Activated CD4-positive, CD25-positive, alpha-beta regulatory T cell treated with anti-CD3 and anti-CD28 coated beads, Interleukin-2, amount 50 U/mL, for 16 hours (primary cell): ENCODE data around the gene GJB1.

Experiments used
- DNase-seq: peaks from one replicate; pipeline ENCODE4 v3.0.0-alpha.2; 2020; ENCODE audit warnings: low read depth, low spot score

GJB1 gene

DNA sequence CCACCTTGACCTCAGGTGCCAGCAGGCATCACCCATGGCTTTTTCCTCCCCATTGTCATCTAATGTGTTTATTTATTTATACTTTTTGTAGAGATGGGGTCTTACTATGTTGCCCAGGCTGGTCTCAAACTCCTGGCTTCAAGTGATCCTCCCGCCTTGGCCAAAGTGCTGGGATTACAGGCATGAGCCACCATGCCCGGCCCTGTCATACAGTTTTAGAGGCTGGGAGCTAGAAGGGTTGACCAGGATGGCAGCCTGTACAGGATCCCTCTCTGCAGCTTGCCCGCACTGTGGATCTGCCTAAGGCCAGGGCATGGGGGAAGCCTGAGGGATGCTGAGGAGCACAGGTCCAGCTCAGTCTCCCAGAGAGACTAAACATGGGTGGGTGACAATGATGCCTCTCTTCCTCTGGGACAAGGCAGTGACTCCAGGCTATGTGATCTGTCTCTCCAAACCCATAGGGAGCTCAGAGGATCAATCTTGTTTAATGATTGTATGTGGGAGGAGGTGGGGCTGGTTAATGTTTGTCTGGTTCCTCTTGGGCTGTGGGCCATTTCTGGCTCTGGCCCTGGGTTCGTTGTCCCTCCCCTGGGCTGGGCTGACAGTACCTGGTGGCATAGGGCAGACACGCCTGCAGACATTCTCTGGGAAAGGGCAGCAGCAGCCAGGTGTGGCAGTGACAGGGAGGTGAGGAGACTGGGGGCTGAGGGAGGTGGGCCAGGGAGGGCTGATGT is 8.3 kb upstream of the GJB1 start:
- DNase-seq, result no peak

DNA sequence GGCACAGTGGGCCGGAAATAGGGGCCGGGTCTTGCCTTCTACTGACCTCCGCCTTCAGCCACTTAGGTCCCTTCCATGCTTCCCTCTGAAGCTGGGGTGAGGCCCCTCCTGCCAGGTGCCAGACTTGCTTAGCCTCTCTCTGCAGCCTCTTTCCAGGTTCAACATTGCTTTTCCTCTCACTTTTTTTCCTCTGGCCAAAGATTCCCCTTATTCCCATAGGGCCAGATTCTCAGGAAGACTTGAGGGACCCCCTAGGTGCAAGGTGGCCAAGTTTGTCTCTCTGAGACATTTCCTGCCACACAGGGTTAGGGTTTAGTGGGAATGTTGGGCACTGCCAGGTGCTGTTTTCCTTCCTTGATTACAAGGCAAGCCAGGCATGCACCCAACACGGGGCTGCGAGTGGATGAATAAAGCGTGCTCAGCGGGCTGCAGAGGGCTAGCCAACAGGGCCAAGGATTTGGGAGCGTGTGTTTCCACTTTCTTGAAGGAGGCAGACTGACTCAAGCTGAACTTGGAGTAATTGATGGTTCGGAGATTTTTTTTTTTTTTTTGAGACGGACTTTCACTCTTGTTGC is 7.6 kb upstream of the GJB1 start:
- no peak for DNase-seq

DNA sequence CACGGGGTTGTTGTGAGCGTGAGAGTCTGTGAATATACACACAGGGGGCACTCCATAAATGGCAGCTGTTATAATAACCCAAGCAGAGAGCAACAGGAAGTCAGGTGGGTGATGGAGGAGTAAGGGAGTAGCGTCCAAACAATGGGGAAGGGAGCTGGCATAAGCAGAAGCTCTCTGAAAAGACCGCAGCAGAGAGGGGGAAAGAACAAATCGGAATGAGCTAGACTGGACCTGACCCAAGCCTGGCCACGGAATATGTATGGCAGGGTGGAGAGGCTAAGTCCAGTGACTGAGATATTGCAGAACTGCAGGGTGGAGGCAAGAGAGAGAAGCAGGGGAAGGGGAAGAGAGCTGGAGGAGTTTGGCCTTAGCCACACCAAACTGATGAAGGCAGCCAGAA is 6.5 kb upstream of the GJB1 start:
- no peak for DNase-seq

DNA sequence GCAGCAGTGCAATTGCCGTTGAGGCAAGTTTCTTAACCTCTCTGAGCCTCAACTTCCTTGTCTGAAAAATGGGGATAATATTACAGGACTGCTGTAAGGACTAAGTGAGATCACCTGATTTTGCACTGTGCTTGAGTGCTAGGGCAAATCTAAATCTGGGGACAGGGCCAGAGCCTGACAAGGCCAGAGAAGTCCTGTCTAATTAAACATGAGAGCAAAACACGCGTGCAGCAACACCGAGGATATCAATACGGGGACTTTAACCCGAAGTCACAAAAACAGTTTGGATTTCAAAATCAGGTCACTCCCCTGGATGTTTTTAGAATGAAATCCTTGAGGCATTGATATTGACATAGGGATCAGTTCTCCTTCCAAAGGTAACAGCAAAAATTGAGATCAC is 5.7 kb upstream of the GJB1 start:
- DNase-seq, result no peak

DNA sequence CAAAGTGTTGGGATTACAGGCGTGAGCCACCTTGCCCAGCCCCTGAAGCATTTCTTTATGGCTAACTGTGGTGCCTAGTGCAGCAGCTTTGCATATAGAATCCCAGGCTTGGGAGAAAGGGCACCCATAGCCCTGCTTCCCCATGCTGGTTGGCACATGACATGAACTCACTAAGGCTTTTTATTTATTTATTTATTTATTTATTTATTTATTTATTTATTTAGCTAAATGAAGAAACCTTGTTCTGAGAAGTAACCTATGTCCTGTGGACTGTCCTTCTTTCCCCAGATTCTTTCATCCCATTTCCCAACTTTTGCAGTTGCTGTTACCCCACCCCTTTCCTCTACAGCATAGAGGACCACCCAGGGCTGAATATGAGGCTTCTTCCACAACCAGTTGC is 1.9 kb upstream of the GJB1 start:
- no peak for DNase-seq

DNA sequence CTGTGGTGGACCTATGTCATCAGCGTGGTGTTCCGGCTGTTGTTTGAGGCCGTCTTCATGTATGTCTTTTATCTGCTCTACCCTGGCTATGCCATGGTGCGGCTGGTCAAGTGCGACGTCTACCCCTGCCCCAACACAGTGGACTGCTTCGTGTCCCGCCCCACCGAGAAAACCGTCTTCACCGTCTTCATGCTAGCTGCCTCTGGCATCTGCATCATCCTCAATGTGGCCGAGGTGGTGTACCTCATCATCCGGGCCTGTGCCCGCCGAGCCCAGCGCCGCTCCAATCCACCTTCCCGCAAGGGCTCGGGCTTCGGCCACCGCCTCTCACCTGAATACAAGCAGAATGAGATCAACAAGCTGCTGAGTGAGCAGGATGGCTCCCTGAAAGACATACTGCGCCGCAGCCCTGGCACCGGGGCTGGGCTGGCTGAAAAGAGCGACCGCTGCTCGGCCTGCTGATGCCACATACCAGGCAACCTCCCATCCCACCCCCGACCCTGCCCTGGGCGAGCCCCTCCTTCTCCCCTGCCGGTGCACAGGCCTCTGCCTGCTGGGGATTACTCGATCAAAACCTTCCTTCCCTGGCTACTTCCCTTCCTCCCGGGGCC is 1.2 kb downstream of the GJB1 start:
- DNase-seq, result no peak

DNA sequence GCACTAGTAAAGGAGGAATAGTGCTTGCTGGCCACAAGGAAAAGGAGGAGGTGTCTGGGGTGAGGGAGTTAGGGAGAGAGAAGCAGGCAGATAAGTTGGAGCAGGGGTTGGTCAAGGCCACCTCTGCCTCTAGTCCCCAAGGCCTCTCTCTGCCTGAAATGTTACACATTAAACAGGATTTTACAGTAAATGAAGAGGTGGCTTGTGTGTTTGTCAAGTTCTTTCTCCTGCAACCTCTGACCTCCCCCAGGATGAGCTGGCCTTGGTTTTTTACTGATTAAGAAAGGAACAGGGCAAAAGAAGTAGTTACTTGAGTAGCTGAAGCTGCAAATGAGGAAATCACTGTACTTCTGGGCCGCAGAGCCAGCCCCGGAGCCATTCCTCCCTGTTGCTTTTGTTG is 2.0 kb downstream of the GJB1 start:
- DNase-seq, result no peak

DNA sequence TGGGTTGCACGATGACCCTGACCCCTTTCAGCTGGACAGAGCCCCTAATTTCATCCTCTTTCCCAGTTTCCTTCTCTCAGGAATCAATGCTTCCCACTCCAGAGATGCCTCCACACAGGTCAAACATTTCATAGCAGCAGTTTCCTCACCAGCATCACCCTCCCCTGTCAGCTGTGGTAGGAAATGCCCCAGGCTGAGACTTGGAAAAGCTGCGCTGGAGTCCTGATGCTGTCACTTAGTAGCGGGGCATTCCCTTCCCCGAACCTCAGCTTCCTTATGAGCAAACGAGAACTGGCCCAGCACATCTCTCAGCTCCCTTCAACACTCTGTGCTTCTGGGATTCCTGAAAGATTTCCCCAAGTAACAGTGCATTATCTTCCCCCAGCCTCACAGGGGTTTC is 2.7 kb downstream of the GJB1 start:
- no peak for DNase-seq

DNA sequence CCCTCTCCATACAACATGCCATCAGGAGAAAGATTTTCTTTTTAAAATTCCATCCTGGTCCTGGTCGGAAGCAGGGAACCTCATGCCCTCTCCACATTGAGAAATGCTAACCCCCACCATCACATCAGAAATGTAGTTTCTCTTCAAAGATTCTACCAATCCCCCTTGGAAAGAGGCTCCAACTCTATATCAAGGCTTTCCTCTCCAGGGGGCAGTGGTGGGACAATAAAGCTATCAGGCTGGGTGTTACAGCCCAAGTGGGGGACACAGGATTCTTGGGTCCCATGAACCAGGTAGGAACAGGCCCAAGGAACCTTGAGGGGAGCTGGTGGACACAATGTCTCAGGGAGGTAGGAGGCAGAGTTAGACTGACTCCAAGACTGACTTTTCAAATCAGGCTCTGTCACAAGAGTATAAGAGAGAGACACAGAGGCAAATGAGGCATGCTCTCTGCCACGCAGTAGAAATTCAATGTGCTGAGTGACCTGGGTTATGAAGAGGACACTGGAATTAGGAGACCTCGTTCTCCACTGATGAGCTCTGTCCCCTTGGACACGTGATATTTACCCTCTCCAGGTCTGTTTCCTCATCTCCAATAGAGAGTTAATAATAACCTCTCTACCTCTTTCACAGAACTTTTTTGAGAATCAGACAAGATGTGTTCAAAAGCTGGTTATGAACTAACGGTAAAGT is 4.5 kb downstream of the GJB1 start:
- DNase-seq, result no peak

DNA sequence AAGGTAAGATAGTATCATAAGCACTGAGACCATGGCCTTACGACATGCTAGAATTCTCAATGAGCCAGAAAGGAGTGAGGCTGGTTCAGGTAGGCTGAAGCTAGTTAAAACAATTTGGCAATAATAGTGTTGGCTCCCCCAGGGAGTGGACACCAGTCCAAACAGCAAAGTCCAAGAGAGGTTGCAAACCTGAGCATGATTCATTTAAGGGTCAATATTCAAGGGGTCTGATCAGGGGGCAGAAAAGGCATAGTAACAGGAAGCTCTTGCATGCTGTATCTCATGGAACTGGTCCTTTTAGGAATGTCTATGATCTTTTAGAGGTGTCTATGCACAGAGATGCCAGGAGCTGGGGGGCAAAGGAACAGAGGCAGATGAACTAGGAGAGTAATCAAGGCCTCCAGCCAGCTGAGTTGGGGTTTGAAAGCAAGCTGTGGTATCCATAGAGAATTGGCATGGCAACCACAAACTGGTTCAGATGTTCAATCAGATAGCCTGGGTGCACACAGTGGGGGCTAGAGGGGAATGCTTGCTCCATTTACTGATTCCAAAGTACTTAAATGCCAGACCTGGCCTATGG is 5.1 kb downstream of the GJB1 start:
- DNase-seq, result no peak

DNA sequence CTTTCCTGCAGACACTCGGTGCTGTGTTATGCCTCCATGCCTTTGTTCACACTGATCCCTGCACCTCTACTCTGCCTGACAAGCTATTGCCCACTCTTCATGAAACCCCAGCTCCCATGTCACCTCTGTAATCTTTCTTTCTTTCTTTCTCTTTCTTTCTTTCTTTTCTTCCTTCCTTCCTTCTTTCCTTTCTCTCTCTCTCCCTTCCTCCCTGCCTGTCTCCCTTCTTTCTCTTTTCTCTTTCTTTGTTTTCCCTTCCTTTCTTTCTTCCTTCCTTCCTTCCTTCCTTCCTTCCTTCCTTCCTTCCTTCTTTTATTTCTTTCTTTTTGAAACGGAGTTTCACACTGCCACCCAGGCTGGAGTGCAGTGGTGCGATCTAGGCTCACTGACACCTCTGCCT is 12.5 kb downstream of the GJB1 start:
- DNase-seq, result no peak

DNA sequence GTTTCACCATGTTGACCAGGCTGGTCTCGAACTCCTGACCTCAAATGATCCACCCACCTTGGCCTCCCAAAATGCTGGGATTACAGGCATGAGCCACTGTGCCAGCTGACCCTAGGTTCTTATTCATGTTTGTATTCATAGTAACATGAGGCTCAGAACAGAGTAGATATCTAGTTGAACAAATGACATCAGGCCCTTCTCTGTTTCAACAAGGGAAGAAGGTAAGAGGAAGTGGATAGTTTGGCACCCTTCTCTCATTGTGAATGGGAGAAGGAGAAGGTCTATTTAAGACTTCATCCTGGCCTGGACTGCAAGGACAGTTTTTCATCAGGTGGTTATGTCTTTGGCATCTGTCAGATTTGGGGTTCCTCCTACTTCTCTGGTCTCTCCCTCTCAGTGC is 13.8 kb downstream of the GJB1 start:
- no peak for DNase-seq

DNA sequence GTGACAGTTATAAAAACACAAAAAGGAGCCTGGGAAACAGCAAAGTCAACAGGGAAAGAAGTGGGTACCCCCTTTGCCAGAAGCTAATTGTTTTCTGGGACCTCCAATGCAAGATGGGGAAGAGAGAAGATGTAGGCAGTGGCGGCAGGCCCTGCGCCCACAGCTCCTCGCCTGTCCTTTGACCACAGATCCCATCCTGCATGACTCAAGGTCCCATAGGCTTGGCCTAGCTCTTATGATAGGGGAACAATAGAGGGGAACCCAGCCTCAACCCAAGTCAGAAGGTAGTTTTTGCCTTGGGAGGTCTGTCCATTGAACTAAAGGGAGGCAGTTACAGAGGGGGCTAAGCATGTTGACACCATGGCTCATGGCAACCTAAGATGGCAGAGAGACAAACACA is 16.8 kb downstream of the GJB1 start:
- DNase-seq, result no peak

DNA sequence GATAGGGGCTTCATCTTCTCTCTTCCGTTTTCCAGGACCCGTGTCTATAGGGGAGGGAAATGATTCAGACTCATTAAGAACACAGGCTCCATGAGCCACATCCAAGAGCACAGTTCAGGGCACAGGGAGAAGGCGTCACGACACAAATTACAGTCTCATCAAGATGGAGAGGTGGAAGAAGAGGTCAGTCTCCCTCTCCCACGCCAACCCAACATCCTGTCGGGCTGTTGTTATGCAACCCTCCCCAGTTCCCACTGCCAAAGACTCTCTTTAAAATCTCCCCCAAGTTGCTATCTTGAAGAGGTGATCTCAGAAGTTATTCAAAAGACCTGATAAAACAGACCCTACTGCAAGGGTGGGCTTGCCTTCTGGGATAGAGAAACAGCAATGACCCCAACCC is 18.3 kb downstream of the GJB1 start:
- no peak for DNase-seq

DNA sequence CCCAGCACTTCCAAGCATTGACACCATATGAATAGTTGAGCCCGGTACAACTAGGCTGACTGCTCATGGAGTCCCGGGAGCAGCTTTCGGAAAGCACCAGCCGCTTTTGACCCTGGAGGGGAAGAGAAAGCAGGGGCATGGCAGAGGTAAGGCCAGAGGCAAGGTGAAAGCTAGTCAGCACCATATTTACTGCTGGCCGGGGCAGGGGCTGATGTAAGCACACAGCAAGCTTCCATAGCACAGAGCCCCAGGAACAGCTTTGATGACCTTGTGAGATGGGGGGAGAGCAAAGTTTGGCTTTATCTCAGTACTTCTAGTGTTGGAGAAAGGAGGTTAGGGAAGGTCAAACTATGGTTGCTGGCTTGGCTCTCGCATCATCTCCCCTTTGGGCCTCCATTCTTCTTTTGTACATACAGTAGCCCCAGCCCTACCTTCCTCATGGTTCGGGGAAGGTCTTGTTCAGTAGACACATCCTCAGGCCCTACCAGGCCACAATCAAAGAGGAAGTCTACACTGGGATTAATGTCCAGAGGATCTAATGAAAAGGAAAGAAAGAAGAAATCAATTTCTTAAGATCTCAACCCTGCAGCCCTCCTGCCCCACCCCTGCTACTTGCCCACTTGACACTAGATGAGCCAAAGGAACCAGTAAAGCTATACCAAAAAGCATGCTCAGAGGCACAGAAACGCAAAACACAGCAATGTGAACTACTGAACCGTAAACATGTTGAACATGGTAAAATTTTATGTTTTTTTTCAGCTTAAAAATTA is 21.5 kb downstream of the GJB1 start:
- no peak for DNase-seq

DNA sequence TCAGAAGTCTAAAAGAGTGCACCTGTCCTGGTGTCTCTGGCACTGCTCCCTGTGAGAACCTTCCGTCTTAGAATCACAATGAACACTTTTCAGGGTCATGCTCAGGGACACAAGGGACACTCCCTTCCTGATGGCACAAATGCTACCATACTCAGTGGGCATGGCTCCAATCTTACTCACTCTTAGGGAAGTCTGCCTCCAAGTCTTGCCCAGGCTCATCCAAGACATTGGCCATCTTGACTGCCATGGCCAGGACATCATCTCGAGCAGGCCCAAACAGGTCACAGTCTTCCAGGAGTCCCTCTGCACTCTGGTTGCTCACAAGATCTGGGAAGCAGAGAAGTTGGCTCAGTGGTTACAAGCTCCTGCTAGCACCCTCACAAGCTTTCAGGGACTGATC is 22.1 kb downstream of the GJB1 start:
- DNase-seq, result no peak

DNA sequence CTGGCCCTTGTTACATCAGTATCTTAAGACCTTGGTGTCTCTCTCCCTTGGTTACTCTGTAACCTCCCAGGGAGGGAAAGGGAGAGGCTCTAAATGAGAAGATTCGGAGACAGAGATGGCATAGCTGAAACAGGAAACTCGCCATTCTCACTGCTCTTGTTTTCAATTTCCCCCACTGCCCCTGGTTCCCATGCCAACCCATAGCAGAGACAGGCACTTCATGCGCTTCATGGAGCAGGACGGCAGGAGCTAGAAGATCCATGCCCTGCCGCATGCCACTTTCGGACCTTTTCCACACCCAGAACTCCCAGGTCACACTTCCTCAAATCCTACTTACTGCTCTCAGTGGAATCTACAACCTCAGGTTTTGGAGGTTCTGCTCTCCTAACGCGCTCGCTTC is 27.8 kb downstream of the GJB1 start:
- no peak for DNase-seq

DNA sequence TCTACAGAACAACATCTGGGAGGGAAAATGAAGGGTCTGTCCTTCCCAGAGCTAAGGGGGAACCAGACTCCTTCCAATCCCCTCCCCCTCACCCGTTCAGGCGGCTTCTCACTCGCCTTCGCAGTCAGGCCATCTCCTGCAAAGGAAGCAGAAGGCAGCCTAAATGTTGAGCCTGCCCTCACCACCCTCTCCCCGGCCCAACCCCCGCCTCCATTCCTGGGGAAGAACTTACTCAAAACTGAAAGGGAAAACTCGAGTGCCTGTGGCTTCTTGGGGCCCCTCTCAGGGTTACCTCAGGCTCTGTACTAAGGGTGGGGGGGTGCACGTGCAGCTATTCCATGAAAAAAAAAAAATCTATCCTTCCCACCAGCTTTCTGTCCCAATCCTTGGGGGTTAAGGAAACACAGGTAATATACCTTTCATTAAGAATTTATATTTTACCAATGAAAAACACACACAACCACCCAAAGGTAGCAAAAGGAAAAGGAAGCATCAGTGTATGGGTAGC is 28.5 kb downstream of the GJB1 start:
- DNase-seq, result no peak

DNA sequence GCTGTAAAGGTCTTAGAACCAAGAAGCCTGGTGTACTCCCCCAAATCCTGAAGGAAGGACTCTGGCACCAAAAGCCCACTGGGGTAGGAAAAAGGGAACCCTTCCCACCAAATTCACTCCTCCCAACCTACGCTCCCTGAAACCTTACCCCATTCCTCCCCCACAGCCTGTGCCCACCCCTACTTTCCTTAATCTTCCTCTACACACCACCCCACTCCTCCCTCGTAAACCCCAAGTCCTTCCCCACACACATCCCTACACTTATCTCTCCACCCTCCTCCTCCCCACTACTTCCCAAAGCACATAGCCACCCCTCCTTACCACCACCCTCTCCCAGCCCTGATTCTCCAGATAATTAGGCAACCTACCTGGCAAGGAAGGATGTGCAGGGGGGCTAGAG is 29.2 kb downstream of the GJB1 start:
- DNase-seq, result no peak

DNA sequence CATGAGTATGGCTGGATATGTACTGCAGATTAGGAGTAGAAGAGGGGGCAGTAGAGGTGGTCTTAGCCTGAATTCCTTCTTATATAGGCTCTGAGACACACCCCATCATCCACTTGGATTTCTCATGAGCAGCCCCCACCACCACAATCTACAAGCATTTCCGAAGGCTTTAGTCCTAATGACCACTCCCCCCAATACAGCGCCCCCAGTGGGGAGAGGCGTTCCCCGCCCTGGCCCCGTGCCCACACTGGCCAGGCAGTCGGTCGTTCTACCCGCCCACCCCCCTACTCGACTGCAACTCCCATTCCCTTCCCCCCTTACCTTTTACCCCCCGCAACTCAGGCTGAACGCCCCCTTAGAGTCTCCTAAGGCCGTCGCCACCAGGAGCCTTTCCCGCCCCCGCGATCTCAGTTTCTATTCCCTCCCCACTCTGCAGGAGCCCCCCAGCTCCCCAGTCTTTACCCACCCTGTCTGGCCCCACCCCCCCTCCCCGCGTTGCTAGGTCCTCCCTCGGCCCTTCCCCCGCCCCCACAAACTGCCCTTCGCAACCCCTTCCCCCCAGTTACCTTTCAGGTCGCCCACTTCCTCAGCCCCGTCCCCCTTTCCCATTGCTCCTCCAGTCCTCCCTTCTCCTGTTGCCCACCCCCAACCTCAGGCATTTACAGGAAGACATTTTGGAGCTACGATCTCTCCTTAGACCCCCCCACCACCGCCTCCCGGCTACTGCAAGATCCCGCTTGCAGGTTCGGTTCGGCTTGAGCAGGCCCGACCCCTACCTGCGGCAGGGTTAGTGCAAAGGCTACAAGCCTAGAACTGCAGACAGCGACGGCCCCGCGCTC is 30.4 kb downstream of the GJB1 start:
- no peak for DNase-seq
